K562 (cell line): Measurements from ENCODE around the gene FAM149B1. TPM values are rescaled to one million over a fixed set of nuclear protein-coding genes. Genes with fewer than 3 reads are reported as not detected.

ENCODE experiments used
- BCL6 ChIP-seq: fragments of 250-450 bp; sonication (Bioruptor Pico); IDR thresholded peaks from 2 replicates; pipeline ENCODE4 v1.4.0; 2020
- CBFA2T3 ChIP-seq: fragments of 450-650 bp; IDR thresholded peaks from 2 replicates; pipeline ENCODE4 v1.6.1; 2017
- CBX1 ChIP-seq: sonication (generic); IDR thresholded peaks from 2 replicates; pipeline ENCODE4 v1.6.1; 2016; ENCODE audit warnings: antibody characterized with exemption, low read depth, mild to moderate bottlenecking
- CREB3L1 ChIP-seq: fragments of 450-650 bp; IDR thresholded peaks from 2 replicates; pipeline ENCODE4 v1.6.1; 2014; ENCODE audit warnings: low read depth, mild to moderate bottlenecking, moderate library complexity, borderline replicate concordance
- CTCF ChIP-seq, 3 experiments: IDR thresholded peaks in 2 of 3; conservative IDR thresholded peaks in 1 of 3; 2 replicates each; pipeline ENCODE4 v1.5.1; 2011 to 2012; ENCODE audit warnings: low read length in 3 of 3, mild to moderate bottlenecking in 3 of 3, control low read depth in 2 of 3, improper control_type of control experiment in 1 of 3, inconsistent platforms in 1 of 3, low read depth in 1 of 3, mixed read lengths in 1 of 3, moderate library complexity in 1 of 3; ENCODE audit not compliant: insufficient read depth in 2 of 3
- DACH1 ChIP-seq: fragments of 450-650 bp; IDR thresholded peaks from 2 replicates; pipeline ENCODE4 v1.6.1; 2018; ENCODE audit not compliant: partially characterized antibody
- ELF2 ChIP-seq: fragments of 250-450 bp; sonication (Bioruptor Pico); IDR thresholded peaks from 2 replicates; pipeline ENCODE4 v1.5.0; 2021; ENCODE audit warnings: mild to moderate bottlenecking
- FOXP1 ChIP-seq: sonication (generic); formaldehyde crosslinking; IDR thresholded peaks from 2 replicates; pipeline ENCODE4 v1.8.0; 2022; ENCODE audit warnings: mild to moderate bottlenecking, missing genetic modification reagents
- HMG20A ChIP-seq: fragments of 450-650 bp; formaldehyde crosslinking; conservative IDR thresholded peaks from 2 replicates; pipeline ENCODE4 v1.4.0; 2020; ENCODE audit warnings: mild to moderate bottlenecking, mixed read lengths
- ID3 ChIP-seq, 2 experiments: fragments of 250-450 bp in 1 of 2; fragments of 450-650 bp in 1 of 2; sonication (Bioruptor Pico) in 1 of 2; IDR thresholded peaks; 2 replicates each; pipeline versions ENCODE4 v1.6.1 to v1.8.0; 2016 to 2021; ENCODE audit warnings: mild to moderate bottlenecking in 2 of 2, moderate library complexity in 2 of 2, missing compliant biosample characterization in 1 of 2, missing genetic modification characterization in 1 of 2
- KAT8 ChIP-seq: fragments of 450-650 bp; IDR thresholded peaks from 2 replicates; pipeline ENCODE4 v1.6.1; 2016; ENCODE audit warnings: low read depth, mild to moderate bottlenecking
- LARP7 ChIP-seq: fragments of 450-650 bp; IDR thresholded peaks from 2 replicates; pipeline ENCODE4 v1.6.1; 2016
- NFRKB ChIP-seq: fragments of 450-650 bp; IDR thresholded peaks from 2 replicates; pipeline ENCODE4 v1.6.1; 2016; ENCODE audit warnings: low read depth
- PBX2 ChIP-seq, 2 experiments: IDR thresholded peaks in 1 of 2; conservative IDR thresholded peaks in 1 of 2; 2 replicates each; pipeline ENCODE4 v1.6.1; 2016; ENCODE audit warnings: low read depth in 2 of 2, mild to moderate bottlenecking in 1 of 2, missing compliant biosample characterization in 1 of 2, missing genetic modification characterization in 1 of 2, moderate library complexity in 1 of 2
- PHB ChIP-seq: fragments of 250-450 bp; sonication (Bioruptor Pico); IDR thresholded peaks from 2 replicates; pipeline ENCODE4 v1.5.0; 2021
- SIN3A ChIP-seq, 2 experiments: fragments of 150-350 bp in 1 of 2; IDR thresholded peaks; 2 replicates each; pipeline ENCODE4 v1.6.1; 2011 to 2016; ENCODE audit warnings: borderline replicate concordance in 2 of 2, low read depth in 2 of 2, low read length in 2 of 2, mild to moderate bottlenecking in 2 of 2, moderate library complexity in 2 of 2; ENCODE audit not compliant: control insufficient read depth in 1 of 2
- SUPT5H ChIP-seq: fragments of 450-650 bp; IDR thresholded peaks from 2 replicates; pipeline ENCODE4 v1.6.1; 2016
- TEAD4 ChIP-seq, 2 experiments: sonication (generic) in 1 of 2; formaldehyde crosslinking in 1 of 2; IDR thresholded peaks; 2 replicates each; pipeline versions ENCODE4 v1.6.1 to v1.8.0; 2012 to 2022; ENCODE audit warnings: borderline replicate concordance in 1 of 2, inconsistent platforms in 1 of 2, low read length in 1 of 2, mild to moderate bottlenecking in 1 of 2, missing genetic modification reagents in 1 of 2
- ZNF134 ChIP-seq: fragments of 250-450 bp; sonication (Bioruptor Pico); conservative IDR thresholded peaks from 2 replicates; pipeline ENCODE4 v1.4.0; 2020
- ZNF41 ChIP-seq: fragments of 250-450 bp; sonication (Bioruptor Pico); conservative IDR thresholded peaks from 2 replicates; pipeline ENCODE4 v1.4.0; 2020; ENCODE audit warnings: mild to moderate bottlenecking
- ZSCAN32 ChIP-seq: fragments of 450-650 bp; formaldehyde crosslinking; IDR thresholded peaks from 2 replicates; pipeline ENCODE4 v1.4.0; 2020; ENCODE audit warnings: mild to moderate bottlenecking, moderate library complexity
- polyA plus RNA-seq, 8 experiments: library from polyadenylated mRNA; depleted of rRNA in 4 of 8; stranded (reverse) in 5 of 8; unstranded in 3 of 8; fragments of >200 nt; fragmentation: Nextera tagmentation in 2 of 8; fragmentation: Illumina TruSeq in 1 of 8; extraction: Ambion mirVana in 2 of 8; extraction: Trizol in 1 of 8; gene quantifications; 2 replicates each; pipeline versions ENCODE4 v1.2.1 to v1.2.3, GENCODE V29; 2011 to 2014; ENCODE audit warnings: inconsistent platforms in 1 of 8, missing spikeins in 1 of 8
- total RNA-seq, 7 experiments: library from RNA; depleted of rRNA in 6 of 7; stranded (reverse); fragments of >200 nt in 6 of 7; fragmentation: Illumina TruSeq in 2 of 7; extraction: Trizol in 2 of 7; gene quantifications; 2 replicates each; pipeline versions ENCODE4 v1.2.1 to v1.2.3, GENCODE V29; 2011 to 2021; ENCODE audit warnings: low replicate concordance in 1 of 7

Gene FAM149B1
- total and polyA plus RNA-seq, 9 of the 15 experiments (the other 6 are each of a cell fraction or from before 2014, with no cell fraction given), result 4.2 to 18.5 (median 9.3) TPM

GRCh38 chr10:73247509-73248258, 79.8 kb downstream of the FAM149B1 start (continued):
- TF ChIP-seq CREB3L1, result no peak
- TF ChIP-seq NFRKB, result no peak
- no peak for TF ChIP-seq ELF2 (CRISPR knock-in tag)
- no peak for TF ChIP-seq HMG20A
- peak; percentile 6 for TF ChIP-seq DACH1
- TF ChIP-seq CTCF (IDR thresholded peaks at IDR 0.05 in 2 of 3, conservative IDR thresholded peaks at IDR 0.05 in 1 of 3; ENCODE audit: insufficient read depth in 2 of 3, low read depth in 1 of 3, low read length in 3 of 3), result 0 out of 6 replicates have a peak, but pooled peaks of 1 of the 3 experiments have one; percentile 1
- no peak for TF ChIP-seq PBX2 (CRISPR knock-in tag; IDR thresholded peaks at IDR 0.05; ENCODE audit: low read depth)
- TF ChIP-seq PBX2 (tag; conservative IDR thresholded peaks at IDR 0.05; ENCODE audit: low read depth), result 0 out of 2 replicates have a peak, but pooled peaks have one; percentile 7
- TF ChIP-seq ZSCAN32 (CRISPR knock-in tag), result no peak
- no peak for TF ChIP-seq PHB
- TF ChIP-seq CBFA2T3, result peak; percentile 19; the same call in 1 of the 2 replicates
- TF ChIP-seq CBX1, result no peak
- peak; percentile 41; the same call in 1 of the 2 replicates for TF ChIP-seq ZNF134 (CRISPR knock-in tag)
- peak; percentile 46; the same call in 1 of the 2 replicates for TF ChIP-seq BCL6 (CRISPR knock-in tag)
- TF ChIP-seq ZNF41 (CRISPR knock-in tag), result no peak
- no peak for TF ChIP-seq SIN3A (IDR thresholded peaks at IDR 0.05; ENCODE audit: borderline replicate concordance in 2 of 2, control insufficient read depth in 1 of 2, low read depth in 2 of 2, low read length in 2 of 2)
- no peak for TF ChIP-seq SUPT5H
- TF ChIP-seq TEAD4 (IDR thresholded peaks at IDR 0.05; ENCODE audit: low read length), result peak; percentile 6; the same call in 1 of the 2 replicates
- TF ChIP-seq TEAD4 (CRISPR knock-in tag; IDR thresholded peaks at IDR 0.05; ENCODE audit: borderline replicate concordance), result no peak
- no peak for TF ChIP-seq ID3 (CRISPR knock-in tag; IDR thresholded peaks at IDR 0.05)
- TF ChIP-seq ID3 (tag; IDR thresholded peaks at IDR 0.05), result no peak
- no peak for TF ChIP-seq KAT8
- no peak for TF ChIP-seq LARP7
- no peak for TF ChIP-seq FOXP1
